ENCODE results near the gene GJB5. TPM values are rescaled to one million over a fixed set of nuclear protein-coding genes. Genes with fewer than 3 reads are reported as not detected.

The GJB5 gene
- total RNA-seq, 2 donors from 2014 or later, result not detected

- DNase-seq, result no peak
- Mint-ChIP-seq H3K4me3 (no peak overlapping the region), H3K27me3 (ENCODE audit: low read depth) (peaks cover 29% of the 10 kb centered on the region), H3K9me3 (no peaks in the 10 kb centered on the region), H3K36me3 (ENCODE audit: insufficient read depth in 2 of 2) (peaks cover 0 to 2% of the 10 kb centered on the region in 2 donors), H3K27ac (no peak overlapping the region), H3K4me1 (ENCODE audit: low read depth) (peaks cover 45% of the 10 kb centered on the region)
- ATAC-seq (replicated peaks in 1 of 2), result no peak
Measured at GRCh38 chr1:34795916-34796315, 41.1 kb downstream of the GJB5 start.

GRCh38 chr1:34796990-34797389 lies 42.1 kb downstream of the GJB5 start:
- Mint-ChIP-seq H3K4me1 (ENCODE audit: low read depth) (peaks cover 46% of the 10 kb centered on the region), H3K27ac (no peak overlapping the region), H3K36me3 (ENCODE audit: insufficient read depth in 2 of 2) (peaks cover 0 to 2% of the 10 kb centered on the region in 2 donors), H3K27me3 (ENCODE audit: low read depth) (peaks cover 18% of the 10 kb centered on the region), H3K4me3 (peak overlapping the region in 1 of 2 donors; percentile 4), H3K9me3 (no peaks in the 10 kb centered on the region)
- ATAC-seq (replicated peaks in 1 of 2) (peak; percentile 68 to 76), DNase-seq (no peak)

GRCh38 chr1:34800214-34800613 lies 45.4 kb downstream of the GJB5 start:
- peaks cover 0 to 4% of the 10 kb centered on the region in 2 donors for H3K36me3 Mint-ChIP-seq (ENCODE audit: insufficient read depth in 2 of 2)
- DNase-seq (peak; percentile 35 to 44), ATAC-seq (replicated peaks in 1 of 2) (peak; percentile 76 to 78)
- H3K4me1 Mint-ChIP-seq (ENCODE audit: low read depth), result peaks cover 42% of the 10 kb centered on the region
- peaks cover 6% of the 10 kb centered on the region for H3K27me3 Mint-ChIP-seq (ENCODE audit: low read depth)
- peak overlapping the region; percentile 71 for H3K27ac Mint-ChIP-seq
- H3K9me3 Mint-ChIP-seq, result peaks cover 0 to 1% of the 10 kb centered on the region in 2 donors
- H3K4me3 Mint-ChIP-seq, result peak overlapping the region; percentile 50 to 61

- peaks cover 0 to 2% of the 10 kb centered on the region in 2 donors for H3K36me3 Mint-ChIP-seq (ENCODE audit: insufficient read depth in 2 of 2)
- peaks cover 0 to 1% of the 10 kb centered on the region in 2 donors for H3K9me3 Mint-ChIP-seq
- H3K27ac Mint-ChIP-seq, result no peak overlapping the region
- H3K4me3 Mint-ChIP-seq, result no peak overlapping the region
- ATAC-seq (replicated peaks in 1 of 2), result no peak
- peaks cover 21% of the 10 kb centered on the region for H3K4me1 Mint-ChIP-seq (ENCODE audit: low read depth)
- H3K27me3 Mint-ChIP-seq (ENCODE audit: low read depth), result peaks cover under 1% of the 10 kb centered on the region
- no peak for DNase-seq
Measured at GRCh38 chr1:34803770-34804169, 48.9 kb downstream of the GJB5 start.

- Mint-ChIP-seq H3K4me3 (no peak overlapping the region), H3K27ac (no peak overlapping the region), H3K27me3 (ENCODE audit: low read depth) (no peaks in the 10 kb centered on the region), H3K36me3 (ENCODE audit: insufficient read depth in 2 of 2) (peaks cover 2 to 6% of the 10 kb centered on the region in 2 donors), H3K4me1 (ENCODE audit: low read depth) (no peaks in the 10 kb centered on the region), H3K9me3 (peaks cover 4% of the 10 kb centered on the region in 2 donors)
- ATAC-seq (replicated peaks in 1 of 2) (no peak), DNase-seq (no peak)
Measured at GRCh38 chr1:34806396-34806795, 51.5 kb downstream of the GJB5 start.

Other genes starting within 250 kb of the GJB5 start
- gene GJB4, start 4.7 kb downstream of the GJB5 start, total RNA-seq, result not detected
- gene GJB3, start 26.2 kb downstream of the GJB5 start, total RNA-seq, result not detected
- under 1 TPM; 0.17 to 0.44 TPM for gene GJA4, start 38.0 kb downstream of the GJB5 start, total RNA-seq
- gene SMIM12, start 104.7 kb downstream of the GJB5 start, total RNA-seq, result 10 to 100 TPM; 50.8 to 52.8 TPM
- gene DLGAP3, start 174.6 kb downstream of the GJB5 start, total RNA-seq, result 1 to 10 TPM; 1.4 to 1.8 TPM
- gene TMEM35B, start 230.3 kb downstream of the GJB5 start, total RNA-seq, result 10 to 100 TPM; 27.1 to 29.8 TPM